ENCODE measurements around the gene NLRC5.
"Not testable (repeated sequence)": the region's sequence is repeated elsewhere in the genome, so short reads cannot be mapped to it uniquely, and the experiment has no call there.

NLRC5 gene

GRCh38 chr16:57003439-57004386 is 14.4 kb downstream of the NLRC5 start:
- no peak for DNase-seq

- DNase-seq, result no peak
Measured at GRCh38 chr16:57004387-57005250, 15.3 kb downstream of the NLRC5 start.

GRCh38 chr16:57005597-57005996 is 16.2 kb downstream of the NLRC5 start:
- DNase-seq, result not testable (repeated sequence)

GRCh38 chr16:57007050-57007449 is 17.7 kb downstream of the NLRC5 start:
- no peak for DNase-seq

- DNase-seq, result no peak
Measured at GRCh38 chr16:57007530-57007929, 18.2 kb downstream of the NLRC5 start.

- DNase-seq, result no peak
Measured at GRCh38 chr16:57008440-57008839, 19.1 kb downstream of the NLRC5 start.

GRCh38 chr16:57009643-57010170 is 20.4 kb downstream of the NLRC5 start:
- no peak for DNase-seq

- no peak for DNase-seq
Measured at GRCh38 chr16:57012353-57012752, 23.0 kb downstream of the NLRC5 start.

- DNase-seq, result no peak
Measured at GRCh38 chr16:57013229-57013628, 23.9 kb downstream of the NLRC5 start.

- DNase-seq, result no peak
Measured at GRCh38 chr16:57013902-57014301, 24.5 kb downstream of the NLRC5 start.

GRCh38 chr16:57016301-57016700 is 26.9 kb downstream of the NLRC5 start:
- peak in 1 of 2 donors; percentile 36 for DNase-seq

- no peak for DNase-seq
Measured at GRCh38 chr16:57016831-57017230, 27.5 kb downstream of the NLRC5 start.

- no peak for DNase-seq
Measured at GRCh38 chr16:57017251-57017650, 27.9 kb downstream of the NLRC5 start.

GRCh38 chr16:57019746-57020145 is 30.4 kb downstream of the NLRC5 start:
- no peak for DNase-seq

GRCh38 chr16:57020651-57021050 is 31.3 kb downstream of the NLRC5 start:
- DNase-seq, result no peak

- DNase-seq, result no peak
Measured at GRCh38 chr16:57021757-57022156, 32.4 kb downstream of the NLRC5 start.

GRCh38 chr16:57022445-57022844 is 33.1 kb downstream of the NLRC5 start:
- DNase-seq, result no peak

- peak; percentile 70 to 76 for DNase-seq
Measured at GRCh38 chr16:57023541-57024249, 34.3 kb downstream of the NLRC5 start.

GRCh38 chr16:57024894-57025680 is 35.7 kb downstream of the NLRC5 start:
- no peak for DNase-seq

GRCh38 chr16:57025941-57026777 is 36.8 kb downstream of the NLRC5 start:
- no peak for DNase-seq

GRCh38 chr16:57026778-57027062 is 37.4 kb downstream of the NLRC5 start:
- DNase-seq, result no peak

All from activated CD4-positive, alpha-beta T cell treated with anti-CD3 and anti-CD28 coated beads for 4 hours (primary cell).